GM21723 (cell line): ENCODE data around the gene SLC38A5.
"Not testable (repeated sequence)": the region's sequence is repeated elsewhere in the genome, so short reads cannot be mapped to it uniquely, and the experiment has no call there.

ENCODE experiments used
- ATAC-seq: cut with Tn5 transposase; IDR thresholded peaks from one replicate; pipeline ENCODE4 v1.9.1; 2021; ENCODE audit warnings: mild to moderate bottlenecking, moderate library complexity; ENCODE audit not compliant: unreplicated experiment

SLC38A5 gene

DNA sequence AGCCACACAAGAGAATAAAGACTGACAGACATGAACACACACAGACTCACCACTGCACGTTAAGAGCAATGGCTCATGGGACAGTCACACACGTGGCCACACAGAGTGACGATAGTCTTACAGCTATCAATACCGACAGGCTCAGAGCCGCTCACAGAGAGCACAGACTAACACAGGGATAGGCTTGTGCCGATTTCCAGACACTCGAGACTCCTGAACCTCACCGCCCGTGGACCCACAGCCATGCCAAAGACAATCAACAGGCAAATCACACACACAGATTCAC, 716 bp upstream of the SLC38A5 start:
- no peak for ATAC-seq

DNA sequence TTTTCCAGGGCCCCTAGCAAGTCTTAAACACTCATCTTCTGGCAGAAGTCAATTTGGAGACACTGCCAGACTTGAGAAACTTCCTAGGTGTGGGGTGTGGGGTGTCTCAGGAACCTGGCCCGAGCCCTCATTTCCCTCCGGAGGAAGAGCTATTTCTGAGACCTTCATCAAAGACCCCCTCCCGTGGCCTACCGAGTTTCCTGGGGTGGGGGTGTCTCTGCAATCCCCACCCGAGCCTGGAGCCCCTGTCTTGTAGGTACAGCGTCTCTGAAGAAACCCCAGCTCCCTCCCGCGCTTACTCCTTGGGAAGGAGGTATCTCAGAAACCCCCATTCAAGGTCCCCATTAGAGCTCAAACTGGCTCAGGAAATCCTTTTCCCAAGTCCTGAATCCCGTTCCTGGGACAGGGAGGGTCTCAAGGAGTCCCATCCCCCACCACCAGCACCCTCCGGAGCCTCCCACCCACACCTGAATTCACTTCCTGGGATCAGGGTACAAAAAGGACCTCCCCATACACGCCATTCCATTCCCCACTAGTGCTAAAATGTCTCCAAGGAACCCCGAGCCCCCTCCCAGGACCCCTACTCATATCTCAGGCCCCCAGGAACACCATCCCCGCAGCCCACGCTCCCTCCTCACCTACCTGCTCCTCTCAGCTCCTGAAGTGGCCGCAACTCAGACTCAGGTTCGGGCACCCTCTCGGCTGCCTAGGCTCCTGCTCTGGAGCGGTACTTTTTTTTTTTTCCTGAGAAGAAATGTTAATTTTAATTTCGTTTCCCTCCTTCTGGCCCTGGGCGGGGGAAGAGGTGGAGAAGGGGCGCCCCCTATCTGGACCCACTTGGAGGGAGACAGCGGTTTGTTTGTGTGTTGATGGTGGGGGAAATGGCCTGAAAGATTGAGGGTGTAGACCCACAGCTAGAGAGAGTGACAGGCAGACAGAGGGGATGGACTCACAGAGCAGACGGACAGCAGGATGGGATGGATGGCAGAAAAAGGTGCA, 1.1 kb downstream of the SLC38A5 start:
- ATAC-seq = no peak

DNA sequence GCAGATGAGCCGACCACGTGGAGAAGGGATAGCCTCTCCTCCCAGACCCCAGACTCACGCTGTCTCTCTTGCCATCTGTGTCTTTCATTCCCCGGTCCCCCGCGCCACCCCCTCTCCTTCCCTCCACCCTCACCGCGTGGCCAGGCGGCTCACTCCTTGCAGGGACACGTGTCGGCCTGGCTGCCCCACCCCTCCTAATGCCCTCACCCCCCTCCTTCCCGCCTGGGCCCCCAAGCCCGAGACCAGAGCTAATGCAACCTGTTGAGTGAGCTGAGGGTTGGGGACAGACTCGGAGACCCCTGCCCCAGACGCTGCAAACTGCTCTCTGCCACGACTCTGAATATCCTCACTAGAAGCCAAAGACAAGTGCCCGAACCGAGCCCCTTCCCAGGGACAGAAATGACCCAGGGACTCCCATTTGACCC, 1.8 kb downstream of the SLC38A5 start:
- ATAC-seq = peak; percentile 50

DNA sequence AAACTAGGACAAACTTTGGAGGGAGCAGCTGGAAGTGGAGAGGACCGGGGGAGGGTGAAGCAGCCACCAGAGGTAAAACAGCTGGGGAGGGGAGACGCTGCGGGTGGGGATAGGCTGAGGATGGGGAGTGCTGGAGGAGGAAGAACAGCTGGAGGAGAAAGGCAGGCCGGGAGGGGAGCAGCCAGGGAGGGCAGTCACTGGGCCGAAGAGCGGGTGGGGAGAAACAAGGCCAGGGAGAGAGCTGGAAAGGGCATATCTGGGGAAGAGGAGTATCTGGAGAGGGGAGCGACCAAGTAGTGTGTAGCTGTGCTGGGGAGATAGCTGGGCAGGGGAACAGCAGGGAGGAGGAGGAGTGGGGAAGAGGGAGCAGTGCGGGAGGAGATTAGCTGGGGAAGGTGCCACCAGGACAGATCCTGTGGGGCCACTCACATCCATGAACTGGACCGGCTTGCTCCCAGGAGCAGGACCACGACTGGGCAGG, 2.7 kb downstream of the SLC38A5 start:
- no peak for ATAC-seq

DNA sequence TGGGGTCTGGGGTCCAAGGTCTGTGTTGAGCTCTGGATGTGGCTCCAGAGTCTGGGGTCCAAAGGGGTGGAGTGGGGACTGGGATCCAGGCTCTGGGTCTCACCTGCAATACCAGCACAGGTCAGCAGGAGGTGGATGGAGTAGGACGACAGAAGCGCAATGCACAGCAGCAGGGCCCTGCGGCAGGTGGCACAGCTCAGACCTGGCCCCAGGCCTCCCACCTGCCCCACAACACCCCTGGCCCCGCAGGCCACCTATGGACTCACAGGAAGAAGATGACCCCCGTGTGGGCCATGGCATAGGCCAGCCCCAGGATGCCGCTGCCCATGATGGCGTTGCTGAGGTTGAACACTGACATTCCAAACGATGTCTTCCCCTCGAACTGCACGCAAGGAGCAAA, 3.4 kb downstream of the SLC38A5 start:
- ATAC-seq = no peak

DNA sequence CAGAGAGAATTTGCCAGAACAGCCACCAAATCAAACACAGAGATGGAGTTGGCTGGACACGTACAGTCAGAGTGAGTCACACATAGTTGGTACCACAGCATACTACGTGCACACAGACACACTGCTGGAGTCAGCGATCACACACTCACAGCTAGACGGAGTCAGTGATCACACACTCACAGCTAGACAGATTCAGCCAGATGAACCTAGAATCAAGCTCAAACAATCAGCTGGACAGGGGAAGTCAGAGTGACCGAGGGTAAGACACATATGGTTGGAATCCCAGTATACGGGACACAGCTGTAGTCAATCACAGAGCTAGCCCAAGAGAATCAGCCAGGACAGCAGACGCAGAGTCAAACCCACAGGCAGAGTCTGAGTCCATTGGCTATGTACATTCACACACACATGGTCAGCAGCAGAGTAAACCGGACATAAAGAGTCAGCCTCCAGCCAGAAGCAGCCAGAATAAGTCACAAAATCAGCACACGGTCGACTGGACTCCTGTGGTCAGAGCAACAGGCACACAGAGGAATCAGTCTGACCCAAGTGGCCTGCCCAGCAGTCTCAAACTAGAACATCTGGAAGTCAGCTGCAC, 4.6 kb downstream of the SLC38A5 start:
- no peak for ATAC-seq

DNA sequence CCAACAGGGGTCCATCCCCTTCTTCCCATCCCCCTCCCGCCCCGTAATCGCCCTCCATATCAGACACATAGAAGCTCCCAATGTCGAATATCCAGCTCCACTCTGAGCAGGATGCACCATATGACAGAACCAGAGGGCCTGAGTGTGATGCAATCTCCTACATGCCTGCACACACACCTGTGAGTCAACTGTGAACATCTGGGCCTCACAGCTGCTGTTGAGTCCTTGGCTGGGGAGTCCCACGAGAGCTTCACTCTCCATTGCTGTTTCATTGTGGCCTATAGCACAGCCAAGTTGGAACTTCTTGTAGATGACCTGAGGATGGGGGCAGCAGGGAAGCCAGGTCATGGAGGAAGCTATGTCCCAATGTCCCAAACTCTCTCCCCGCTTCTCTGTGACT, 8.2 kb downstream of the SLC38A5 start:
- ATAC-seq = no peak

DNA sequence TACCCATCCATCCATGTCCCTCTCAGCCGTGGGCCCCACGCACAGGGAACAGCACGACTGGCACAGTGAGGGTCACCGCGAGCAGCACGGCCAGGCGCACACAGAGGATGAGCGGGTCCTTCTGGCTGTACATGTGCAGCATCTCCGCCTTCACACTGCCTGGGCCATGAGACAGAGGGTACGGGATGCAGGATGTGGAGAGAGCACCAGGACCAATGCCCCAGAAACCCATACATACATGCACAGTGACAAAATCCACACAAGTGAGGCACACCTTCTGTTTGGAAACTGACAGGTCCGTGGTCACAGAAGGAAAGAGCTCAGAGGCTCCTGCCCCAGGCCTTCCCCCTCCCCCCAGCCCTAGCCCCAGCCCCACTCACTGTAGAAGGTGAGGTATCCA, 9.5 kb downstream of the SLC38A5 start:
- ATAC-seq = no peak

DNA sequence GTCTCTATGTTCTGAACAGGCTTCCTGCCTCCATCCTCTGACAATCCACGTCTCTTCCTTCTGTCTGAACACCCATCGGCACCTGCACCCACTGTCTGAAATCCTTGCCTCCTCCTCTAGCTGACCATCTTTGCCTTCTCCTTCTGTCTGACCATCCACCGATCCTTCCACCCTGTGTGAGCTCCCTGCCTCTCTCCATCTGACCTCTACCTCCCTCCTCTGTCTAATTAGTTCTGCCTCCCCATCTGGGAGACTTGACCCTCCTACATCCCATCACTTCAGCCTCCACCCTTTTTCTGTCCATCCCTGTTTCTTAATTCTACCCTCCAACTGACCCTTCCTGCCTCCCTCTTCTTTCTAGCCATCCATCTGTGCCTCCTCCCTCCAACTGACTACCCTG, 10.0 kb downstream of the SLC38A5 start:
- ATAC-seq = no peak

DNA sequence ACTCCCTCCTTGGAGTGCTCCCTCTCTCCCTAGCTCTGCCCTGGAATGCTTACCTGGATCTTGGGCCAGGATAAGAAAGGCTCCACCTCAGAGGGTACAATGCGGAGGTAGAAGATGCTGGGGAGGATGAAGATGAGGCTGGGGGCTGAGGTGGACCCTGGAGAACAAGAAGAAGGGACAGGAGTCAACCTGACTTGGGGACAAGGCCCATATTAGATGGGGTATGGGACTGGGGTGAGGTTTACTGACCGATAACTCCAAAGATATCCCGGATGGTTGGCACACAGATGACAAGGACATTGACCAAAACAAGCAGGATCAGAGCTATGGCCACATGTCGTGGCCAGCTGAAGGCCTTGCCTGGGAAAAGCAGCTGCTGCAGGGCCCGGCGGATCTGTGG, 10.6 kb downstream of the SLC38A5 start:
- ATAC-seq = no peak

DNA sequence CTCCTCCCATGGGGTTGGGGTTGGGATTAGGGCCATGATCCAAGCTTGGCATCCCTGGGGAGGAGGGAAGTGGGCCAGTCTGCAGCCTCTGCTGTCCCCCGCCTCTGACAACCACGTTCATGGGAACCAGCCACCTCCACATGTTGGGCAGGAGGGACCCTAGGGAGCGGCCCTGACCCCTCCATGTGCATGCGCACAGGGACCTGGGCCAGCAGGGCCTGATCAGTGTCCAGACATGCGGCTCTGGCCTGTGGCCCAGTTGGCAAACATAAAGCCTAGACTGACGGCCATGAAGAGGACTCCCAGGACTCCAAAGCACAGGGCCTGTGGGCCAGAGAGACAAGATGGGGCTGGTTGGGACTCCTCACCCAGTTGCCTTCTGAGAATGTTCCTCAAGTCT, 11.3 kb downstream of the SLC38A5 start:
- ATAC-seq = no peak

DNA sequence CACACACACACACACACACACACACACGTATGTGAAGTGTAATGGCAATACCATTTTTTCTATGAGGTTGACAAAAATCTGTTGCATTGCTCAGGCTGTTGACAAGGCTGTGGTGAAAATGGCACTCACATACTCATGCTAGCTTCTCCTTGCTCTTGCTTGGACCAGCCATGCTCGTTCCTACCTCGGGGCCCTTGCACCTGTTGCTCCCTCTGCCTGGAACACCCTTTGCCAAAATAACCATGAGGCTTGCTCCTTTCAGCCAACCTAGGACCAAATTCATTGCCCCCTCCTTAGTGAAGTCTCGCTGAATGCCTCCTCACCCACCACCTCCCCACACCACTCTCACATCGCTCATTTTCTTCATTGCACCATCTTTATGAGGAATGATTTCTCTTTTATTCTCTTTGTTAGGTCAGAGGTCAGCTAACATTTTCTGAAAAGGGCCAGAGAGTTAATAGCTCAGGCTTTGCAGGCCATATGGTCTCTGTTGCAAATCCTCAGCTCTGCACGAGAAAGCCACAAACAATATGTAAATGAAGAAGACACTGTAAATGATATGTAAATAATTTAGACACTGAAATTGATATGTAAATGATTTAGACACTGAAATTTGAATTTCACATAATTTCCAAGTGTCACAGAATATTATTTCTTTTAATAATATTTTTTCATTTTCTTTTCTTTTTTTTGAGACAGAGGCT, 13.3 kb downstream of the SLC38A5 start:
- no peak for ATAC-seq

DNA sequence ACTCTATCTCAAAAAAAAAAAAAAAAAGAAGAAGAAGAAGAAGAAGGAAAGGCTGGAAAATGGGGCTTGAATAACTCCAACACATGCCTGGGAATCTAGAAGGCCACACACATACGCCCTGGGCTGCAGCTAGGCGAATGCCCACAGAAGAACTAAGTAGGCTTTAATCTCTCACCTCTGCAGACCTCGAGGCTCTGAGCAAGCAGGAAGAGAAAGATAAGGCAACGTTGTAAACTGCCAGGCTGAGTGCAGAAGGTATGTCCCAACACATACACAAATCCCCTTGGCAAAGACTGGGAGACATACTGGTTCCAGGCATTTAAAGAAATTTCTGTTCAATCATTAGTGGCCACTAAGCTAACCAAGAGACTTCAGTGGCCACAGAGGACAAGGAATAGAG, 18.4 kb downstream of the SLC38A5 start:
- ATAC-seq = no peak

DNA sequence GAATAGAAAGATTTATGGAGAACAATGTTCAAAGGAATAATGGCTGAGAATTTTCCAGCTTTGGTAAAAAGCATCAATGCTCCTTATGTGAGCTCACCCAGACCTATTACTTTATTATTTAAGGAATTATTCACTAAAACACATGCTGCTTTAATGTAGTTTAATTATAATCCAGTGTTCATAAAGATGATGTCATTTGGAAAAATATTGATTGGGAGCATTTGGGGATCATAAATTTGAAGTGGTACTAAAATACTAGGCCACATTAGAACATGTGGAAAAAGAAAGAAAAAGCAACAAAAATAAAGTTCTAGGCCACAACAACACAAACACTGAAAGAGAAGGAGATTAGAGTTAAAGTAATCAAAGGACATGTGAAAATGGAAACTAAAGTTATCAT, 20.0 kb downstream of the SLC38A5 start:
- no peak for ATAC-seq

DNA sequence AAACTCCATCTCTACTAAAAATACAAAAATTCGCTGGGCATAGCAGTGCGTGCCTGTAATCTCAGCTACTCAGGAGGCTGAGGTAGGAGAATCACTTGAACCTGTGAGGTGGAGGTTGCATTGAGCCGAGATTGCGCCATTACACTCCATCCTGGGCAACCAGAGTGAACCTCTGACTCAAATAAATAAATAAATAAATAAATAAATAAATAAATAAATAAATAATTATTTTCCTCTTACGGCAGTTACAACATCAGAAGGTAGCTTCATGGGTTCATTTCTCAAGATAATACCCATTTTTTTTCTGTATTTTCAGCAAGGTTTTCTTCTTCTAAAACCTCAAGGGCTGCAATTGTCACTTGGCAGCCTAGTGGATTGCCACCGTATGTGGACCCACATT, 22.9 kb downstream of the SLC38A5 start:
- ATAC-seq = not testable (repeated sequence)

DNA sequence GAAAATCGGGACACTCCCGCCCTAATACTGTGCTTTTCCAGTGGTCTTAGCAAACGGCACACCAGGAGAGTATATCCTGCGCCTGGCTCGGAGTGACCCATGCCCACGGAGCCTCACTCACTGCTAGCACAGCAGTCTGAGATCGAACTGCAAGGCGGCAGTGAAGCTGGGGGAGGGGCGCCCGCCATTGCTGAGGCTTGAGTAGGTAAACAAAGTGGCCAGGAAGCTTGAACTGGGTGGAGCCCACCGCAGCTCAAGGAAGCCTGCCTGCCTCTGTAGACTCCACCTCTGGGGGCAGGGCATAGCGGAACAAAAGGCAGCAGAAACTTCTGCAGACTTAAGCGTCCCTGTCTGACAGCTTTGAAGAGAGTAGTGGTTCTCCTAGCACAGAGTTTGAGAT, 36.3 kb downstream of the SLC38A5 start:
- ATAC-seq = not testable (repeated sequence)

DNA sequence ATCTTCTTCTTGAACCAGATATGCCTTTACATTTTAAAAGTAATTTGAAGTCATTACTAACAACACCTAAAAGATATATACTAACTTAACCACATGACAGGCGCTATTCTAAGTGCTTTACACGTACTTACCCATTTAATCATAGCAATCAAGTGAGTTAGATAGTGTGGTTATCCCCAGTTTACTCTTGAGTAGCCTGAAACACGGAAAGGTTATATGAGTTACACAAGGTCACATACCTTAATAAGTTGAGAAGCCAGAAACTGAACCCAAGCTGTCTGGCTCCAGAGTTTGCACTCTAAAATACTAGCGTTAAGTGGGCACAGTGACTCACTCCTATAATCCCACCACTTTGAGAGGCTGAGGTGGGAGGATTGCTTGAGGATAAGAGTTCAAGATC, 39.9 kb downstream of the SLC38A5 start:
- not testable (repeated sequence) for ATAC-seq

DNA sequence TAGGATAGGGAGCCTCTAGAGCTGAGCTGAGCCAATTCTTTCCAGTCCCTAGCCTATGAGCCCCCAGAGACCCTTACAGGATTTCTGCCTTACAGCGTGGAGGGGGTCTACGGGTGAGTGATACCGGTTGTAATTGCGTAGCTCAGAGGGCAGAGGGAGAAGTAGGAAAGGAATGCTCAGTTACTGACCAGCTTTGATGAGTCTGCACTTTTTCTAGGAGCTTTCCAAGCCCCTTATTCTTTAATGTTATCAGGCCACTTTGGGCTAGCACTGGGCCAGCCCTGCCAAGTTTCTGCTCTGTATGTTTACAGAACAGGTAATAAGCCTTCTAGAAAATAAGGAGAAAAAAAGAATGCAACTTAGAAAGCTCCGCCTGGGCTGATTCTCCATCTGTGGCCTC, 40.5 kb downstream of the SLC38A5 start:
- not testable (repeated sequence) for ATAC-seq

DNA sequence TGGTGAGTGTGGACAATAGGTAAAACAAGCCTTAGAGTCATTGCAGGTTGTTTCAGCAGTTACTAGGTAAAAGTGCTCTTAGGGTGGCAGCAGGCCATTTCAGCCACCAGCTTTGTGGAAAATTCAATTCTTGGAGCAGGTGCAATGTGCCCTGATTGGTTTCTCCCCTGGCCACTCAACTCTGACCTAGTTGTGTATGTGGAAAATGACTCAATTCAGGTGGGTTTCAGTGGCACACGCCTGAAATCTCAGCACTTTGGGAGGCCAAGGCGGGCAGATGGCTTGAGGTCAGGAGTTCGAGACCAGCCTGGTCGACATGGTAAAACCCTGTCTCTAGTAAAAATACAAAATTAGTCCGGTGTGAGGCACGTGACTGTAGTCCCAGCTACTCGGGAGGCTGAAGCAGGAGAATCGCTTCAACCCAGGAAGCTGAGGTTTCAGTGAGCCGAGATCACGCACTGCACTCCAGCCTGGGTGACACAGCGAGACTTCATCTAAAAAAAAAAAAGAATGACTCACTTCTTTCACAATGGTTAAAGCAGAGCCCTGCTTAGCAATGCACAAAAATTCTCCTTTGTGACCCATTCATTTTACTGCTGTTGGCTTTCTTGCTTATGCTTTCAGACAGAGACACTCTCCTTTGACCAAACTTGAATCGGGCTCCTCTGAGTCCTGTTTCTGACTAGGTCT, 42.9 kb downstream of the SLC38A5 start:
- not testable (repeated sequence) for ATAC-seq

DNA sequence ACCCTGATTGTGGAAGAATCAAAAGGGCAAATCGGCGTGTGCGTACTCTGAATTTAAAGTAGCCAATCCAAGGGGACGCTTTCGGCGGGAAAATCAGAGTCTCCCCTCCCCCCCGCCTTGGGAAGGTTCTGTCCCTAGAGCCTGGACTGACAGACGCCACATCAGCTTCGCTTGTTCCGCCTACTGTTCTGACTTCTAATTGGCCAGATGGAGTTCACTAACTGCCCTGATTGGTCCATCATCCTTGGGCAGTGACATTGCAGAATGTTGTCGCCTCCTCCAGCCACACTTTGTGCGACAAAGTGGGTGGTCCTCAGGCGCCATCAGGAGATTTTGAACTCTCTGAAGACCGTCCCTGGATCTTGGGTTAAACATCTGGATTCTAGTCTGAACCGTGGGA, 58.2 kb downstream of the SLC38A5 start, which contains the start of gene SSX4B:
TSS of gene SSX4B (minus strand) at position 101 of the 400 bp plus-strand sequence. CDS start 588 bp downstream, outside the sequence.
- ATAC-seq = not testable (repeated sequence)
